ENCODE measurements around the gene WIPF3.

DNA sequence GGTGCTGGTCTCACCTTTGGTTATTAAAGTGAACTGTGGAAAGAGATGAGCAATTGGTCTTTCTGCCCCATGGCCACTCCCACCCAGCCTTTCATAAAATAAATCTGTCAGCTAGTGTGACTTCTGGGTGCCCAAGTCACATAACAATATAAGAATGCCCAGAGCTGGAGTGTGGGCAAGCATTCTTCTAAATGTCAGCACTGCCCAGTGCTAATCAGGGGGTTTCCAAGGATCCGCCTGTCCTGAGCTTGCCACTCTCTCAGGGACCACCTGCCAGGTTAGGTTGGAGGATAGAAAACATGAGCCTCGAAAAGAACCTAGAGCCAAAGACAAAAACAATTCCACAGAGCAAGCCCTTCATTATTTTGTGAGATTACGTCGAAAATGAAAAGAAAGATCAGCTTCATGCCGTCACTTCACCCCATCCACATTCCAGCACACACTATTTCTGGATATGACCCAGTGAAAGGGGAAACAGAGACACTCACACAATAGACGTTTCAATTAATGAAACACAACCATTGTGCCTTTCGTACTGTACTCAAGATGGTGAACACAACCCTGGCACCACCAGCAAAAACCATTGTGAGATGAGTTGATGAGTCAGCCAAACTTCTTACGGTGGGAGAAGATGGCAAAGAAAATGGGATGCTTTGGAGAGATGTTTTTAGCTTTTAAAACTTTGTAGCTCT, 152.5 kb downstream of the WIPF3 start:
- TF ChIP-seq CTCF (conservative IDR thresholded peaks at IDR 0.05 in 1 of 2, IDR thresholded peaks at IDR 0.05 in 1 of 2; ENCODE audit: extremely low read depth in 1 of 2, insufficient read depth in 1 of 2, low read depth in 1 of 2, low read length in 2 of 2) (no peak), EZH2 (IDR thresholded peaks at IDR 0.05; ENCODE audit: borderline replicate concordance, low read length) (no peak)
